ENCODE results near the gene FOXP1.
A peak's percentile ranks its signal among the peaks of the same experiment; 100 is the strongest.

FOXP1 gene

DNA sequence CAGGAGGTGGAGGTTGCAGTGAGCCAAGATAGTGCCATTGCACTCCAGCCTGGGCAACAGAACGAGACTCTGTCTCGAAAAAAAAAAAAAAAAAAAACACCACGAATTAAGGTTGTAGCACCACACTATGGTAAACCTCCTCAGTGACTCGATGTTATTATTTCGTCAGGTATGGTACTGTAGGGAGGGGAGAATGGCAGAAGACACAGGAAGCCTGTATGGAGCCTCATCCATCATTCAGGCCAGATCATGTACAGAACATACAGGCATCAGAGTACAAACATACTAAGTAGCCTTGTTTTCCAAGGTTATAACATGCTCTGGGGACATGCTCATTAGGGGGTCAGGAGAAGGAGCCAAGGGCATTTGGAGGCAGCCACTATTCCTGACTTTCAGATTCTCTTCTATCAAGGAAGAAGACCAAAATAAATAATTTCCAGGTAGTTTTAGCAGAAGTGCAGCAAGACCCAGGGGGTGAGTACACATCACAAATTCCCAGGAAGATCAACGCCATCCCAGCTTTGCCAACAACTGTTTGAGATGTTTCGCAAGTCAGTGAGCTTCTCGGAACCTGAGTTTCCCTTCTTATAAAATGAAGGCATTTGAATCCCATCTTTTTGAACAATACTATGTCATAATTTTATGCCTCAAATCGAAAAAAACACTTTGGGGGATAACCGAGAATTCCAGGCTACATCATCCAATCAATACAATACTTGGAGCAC, 79.8 kb downstream of the FOXP1 start:
- DNase-seq = no peak

DNA sequence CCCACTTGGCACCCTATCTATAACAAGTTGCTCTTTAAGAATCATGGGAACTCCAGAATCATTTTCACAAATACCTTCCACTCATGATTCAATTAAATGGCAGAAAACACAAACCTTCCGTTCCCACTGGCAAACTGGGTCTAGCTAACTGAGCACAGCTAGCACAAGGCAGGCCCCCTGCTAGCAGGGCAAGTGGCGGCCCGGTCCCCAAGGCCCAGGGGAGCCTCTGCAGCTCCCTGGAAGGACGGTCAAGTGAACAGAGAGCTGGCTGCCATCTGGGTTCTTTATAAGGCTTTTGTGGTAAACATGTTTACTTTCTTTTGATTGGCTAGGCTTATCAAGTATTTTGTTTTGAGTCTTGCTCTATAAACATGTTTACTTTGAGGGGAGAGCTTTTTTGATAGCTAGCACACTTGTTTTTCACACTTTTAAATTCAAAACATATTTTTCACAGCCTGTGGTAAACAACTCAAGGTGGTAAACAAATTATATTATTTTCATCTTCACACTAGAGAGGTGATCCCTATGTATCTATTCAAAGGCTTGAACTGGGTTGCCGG, 81.4 kb downstream of the FOXP1 start:
- peak in 1 of 3 experiments; percentile 1 for DNase-seq

DNA sequence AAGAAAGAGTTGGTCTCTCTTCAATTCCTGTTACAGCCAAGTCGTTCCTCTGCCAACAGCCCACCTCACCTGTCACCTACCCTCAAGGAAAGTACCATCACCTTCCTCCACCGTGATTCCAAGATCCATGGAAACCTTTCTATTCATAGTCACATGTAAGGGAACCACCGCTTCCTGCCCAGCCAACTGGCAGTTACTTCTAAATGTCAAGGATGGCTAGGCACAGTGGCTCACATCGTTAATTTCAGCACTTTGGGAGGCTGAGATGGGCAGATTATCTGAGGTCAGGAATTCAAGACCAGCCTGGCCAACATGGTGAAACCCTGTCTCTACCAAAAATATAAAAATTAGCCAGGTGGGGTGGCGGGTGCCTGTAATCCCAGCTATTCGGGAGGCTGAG, 82.8 kb downstream of the FOXP1 start:
- DNase-seq = no peak

DNA sequence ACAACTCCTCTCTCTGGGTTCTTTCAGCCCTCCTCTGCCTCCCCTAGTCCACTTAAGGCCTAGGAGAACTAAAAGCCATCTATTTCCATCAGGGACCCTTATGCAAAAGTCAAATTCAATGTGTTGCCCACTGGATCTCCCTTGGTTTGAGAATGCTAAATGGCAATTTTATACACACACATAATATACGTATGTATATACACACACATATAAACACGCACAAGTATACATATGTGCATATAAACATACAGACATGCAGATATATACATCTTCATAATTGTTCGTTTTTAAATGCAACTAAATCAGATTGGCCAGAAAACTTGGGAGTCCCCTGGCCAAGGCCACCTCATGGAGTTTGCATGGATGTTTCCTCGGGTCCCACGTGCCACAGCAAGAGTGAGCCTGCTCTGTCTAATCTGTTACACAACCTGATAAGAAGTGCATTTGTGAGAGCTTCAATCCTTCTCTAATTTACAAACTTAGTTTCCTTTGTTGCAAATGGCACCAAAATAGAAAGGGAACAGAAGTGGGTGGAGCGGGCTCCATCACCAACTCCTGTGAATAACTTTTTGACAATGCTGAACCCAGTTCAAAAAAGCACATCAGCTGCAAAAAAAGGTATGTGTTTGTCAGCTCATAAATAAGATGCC, 84.2 kb downstream of the FOXP1 start:
- no peak for DNase-seq

DNA sequence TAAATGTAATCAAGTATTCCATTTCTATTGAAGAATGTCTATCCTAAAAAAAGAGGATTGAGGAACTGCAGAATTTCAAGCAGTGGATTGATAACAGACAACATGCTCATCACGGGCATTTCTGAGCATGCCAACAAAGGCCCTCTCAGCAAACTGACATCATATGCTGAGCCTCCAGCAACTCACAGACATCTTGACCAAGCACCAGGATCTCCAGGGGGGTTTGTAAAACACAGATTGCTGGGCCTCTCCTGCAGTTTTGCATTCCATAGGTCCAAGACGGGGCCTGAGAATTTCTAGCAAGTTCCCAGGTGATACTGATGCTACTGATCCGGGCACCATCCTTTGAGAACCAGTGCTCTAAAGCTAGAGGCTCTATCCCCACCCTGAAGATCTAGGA, 85.0 kb downstream of the FOXP1 start:
- DNase-seq = no peak

DNA sequence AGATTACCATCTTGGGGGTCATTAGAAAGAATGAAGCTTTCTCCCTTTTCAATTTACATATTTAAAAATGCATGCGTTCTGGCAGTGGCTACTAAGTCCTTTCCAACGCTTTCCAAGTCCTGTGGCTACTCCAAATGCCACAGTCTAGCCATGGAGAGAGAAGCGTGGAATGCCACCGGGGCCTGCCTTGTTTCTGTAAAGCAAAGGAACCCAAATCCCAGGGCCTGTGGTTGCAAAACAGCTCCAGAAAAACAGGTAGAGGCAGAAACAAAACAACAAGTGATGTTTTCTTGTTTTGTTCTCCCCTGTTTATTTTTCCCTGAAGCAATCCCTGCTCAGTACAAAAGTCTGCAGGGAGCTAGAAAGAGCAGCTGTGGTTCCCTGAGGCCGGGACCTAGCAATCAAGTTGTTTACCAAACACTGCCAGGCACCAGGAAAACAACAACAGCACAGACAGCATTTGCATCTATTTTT, 85.5 kb downstream of the FOXP1 start:
- DNase-seq = peak in 1 of 3 experiments; percentile 22

DNA sequence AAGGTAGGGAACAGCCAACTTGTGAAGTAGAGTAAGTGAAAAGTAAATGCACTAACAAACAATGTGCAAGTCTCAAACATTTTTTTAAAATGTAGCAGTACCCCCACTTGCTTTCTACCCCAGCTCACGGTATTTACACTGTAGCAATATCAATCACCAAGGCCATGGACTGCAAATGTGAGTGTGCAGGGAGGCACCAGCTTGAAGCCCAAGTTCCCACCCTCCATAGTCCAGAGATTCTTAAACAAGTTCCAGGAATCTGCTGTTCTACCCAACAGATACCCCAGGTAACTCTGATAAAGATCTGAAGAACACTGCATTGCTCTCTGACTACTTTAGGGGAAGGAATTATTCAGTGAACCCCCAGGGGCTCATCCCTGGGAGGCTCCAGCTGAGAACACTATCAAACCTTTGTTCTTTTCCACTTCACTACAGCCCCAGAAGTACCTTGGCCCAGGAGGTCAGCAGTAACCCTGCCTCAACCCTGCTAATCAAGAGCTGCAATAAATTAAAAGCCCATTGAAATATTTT, 86.1 kb downstream of the FOXP1 start:
- DNase-seq = peak in 1 of 3 experiments; percentile 22

DNA sequence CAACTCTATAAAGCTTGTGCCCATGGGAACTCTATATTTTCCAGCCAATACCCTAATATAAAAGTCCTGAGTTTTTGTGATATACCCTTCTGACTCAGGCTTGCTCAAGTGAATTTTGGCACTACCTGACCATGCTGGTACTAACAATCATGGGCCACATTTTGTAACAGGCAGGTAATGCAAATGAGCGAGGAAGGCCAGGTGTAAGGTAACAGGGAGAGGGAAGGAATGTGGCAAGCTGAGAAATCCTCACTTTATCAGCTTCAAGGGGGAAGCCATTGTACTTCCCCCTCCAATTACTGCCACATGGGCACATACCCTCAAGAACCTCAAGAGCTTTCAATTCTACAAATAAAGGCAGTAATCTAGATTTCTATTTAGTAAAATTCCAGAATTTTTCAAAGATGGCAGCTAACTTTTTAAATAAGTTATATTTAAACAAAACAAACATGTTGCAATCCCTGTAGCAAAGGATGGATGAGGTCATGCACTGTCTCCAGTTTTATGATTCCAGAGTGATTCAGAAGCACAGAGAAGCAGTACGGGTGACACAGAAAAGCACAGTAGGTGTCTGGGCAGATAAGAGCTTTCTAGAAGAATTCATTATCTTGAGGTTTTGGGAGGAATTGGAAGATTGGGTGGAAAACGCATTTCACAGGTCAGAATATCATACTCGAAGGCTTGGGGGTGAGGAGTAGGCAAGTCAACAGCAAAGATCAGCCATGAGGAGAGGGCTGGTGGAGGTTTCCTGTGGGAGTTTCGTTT, 87.6 kb downstream of the FOXP1 start:
- DNase-seq = no peak

DNA sequence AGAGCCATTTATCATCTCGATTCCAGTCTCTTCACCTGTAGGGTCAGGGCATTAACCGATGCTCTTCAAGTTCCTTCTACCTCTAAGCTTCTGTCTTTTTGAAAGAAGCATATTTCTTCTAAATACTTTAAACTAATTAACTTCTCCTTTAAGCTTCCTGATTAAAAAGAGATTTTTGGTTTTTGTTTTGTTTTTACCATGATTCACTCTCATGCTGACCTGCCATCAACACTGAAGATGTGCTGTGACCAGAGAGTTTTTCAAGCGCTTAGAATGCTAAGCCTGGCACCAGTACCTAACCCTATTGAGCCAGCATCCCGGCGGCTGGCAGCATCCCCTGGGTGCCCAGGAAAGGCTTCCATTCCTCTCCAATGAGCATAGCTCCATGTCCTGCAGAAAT, 89.3 kb downstream of the FOXP1 start:
- DNase-seq = no peak

DNA sequence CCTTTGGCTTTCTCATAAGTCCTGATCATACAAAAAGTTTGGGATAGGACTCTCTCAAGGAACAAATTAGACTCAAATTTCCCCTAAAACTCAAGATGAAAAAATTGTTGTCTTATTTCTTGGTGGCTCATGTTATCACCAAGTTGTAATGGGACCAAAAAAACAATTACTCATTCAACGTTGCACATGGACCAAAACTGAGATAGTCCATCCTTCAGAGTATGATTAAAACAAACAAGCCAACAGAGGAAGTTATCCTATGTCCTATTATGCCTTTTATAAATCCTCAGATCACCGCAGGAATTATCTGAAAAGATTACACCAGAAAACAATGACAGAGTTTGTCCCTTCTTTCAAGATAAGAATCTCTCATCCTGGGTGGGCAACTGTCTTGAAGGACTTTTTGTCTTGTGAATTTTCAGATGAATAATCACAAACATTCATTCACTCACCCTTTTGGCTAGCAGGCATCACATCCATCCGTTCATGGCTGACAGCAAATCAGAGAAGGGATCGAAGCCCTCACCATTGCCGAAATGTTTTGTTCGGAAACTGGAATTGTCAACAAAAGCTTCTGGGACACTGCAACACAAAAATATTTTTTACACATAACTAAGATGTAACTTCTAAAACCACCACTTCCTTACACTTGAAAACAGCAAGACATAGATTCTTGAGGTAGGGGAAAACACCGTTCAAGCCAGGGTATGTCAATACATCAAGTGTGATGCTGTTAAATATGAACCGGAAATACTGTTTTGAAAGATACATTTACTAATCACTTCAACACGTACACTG, 90.4 kb downstream of the FOXP1 start:
- DNase-seq = no peak

DNA sequence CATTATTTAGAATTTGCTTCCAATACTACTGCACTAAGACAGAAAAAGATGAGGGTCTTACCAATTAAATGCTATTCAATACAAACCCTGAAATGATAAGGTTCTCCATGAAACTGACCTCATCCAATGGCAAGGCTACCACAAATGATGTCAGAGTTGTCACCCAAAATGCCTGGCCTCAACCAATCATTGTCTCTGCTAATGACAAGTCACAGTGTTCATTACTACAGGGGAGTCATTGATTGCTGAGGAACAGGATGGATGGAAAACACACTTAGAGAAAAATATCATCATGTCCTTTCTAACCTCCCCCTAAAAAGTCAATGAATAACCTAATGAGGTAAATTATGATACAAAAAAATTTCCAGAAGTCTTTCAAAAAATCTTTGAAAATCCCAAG, 91.0 kb downstream of the FOXP1 start:
- no peak for DNase-seq

DNA sequence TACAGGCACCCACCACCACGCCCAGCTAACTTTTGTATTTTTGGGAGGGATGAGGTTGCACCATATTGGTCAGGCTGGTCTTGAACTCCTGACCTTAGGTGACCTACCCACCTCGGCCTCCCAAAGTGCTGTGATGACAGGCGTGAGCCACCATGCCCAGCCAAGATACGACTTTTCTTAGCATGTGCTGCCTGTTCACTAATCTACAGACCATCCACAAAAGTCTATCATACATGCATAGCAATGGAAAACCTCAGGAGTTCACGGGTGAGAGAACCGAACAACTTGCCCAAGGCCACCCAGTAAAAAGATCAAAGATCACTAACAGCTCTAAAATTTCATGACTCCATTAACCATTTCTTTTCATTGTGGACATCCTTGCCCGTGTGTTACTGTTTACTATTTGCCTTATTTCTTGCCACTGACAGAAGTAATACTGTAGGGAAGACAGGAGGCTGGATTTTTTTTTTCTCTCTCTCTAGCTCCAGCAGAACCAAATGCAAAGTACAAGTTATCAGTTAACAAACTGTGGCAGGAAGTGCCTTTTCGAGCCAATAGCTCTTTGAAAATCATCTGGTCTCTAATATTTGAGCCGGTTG, 92.3 kb downstream of the FOXP1 start:
- DNase-seq = no peak

DNA sequence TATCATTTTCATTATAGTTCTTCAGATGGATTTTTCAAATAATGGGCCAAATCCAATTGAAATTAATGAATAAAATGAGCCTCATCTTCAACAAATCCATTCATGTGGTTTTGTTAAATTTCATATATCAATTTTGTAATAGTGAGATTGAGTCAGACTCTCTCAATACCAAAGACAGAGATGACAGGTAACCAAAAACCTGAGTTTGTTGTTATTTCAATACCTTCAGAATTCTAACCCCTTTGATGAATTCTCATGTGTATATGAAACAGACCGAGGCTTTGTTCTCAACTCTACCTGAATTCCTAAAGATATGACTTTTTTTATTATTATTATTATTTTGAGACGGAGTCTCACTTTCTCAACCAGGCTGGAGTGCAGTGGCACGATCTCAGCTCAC, 92.8 kb downstream of the FOXP1 start:
- DNase-seq = no peak

DNA sequence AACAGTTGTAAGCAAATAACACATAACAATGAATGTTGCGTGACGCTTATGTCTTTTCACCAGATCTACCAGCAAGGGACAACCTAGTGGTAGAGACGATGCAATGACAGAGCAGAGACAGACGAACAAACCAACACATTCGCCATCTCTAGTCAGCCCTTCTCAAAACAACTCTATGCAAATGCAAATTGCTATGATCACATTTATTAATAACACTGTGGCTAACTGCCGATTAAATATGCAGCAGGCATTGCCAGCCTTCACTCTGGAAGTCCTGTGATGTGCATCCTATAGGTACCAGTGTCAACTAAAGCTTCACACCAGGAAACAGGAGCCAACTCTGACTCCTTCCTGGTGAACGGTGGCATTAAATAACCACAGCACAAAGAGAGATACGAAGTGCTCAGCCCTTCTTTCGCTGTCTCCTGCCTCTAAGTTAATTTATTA, 94.2 kb downstream of the FOXP1 start:
- DNase-seq = no peak

DNA sequence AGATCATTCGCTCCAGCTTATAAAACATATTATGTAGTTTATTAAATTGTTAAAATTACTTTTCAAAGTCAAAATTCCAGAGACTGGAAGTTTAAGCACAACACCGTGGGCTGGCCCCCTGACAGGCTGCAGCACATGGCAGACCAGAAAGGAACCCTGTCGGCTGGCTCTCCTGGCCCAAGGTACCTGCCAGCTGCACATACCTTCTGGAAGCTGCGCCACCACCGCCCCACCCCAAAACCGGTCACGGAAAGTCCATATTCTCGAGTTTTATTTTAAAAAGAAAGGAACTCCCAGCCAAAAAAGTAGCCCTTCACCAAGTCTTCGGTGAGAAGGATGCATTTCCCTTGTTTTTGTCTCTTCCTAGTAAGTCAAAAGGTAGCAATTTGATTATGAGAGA, 94.6 kb downstream of the FOXP1 start:
- DNase-seq = no peak

DNA sequence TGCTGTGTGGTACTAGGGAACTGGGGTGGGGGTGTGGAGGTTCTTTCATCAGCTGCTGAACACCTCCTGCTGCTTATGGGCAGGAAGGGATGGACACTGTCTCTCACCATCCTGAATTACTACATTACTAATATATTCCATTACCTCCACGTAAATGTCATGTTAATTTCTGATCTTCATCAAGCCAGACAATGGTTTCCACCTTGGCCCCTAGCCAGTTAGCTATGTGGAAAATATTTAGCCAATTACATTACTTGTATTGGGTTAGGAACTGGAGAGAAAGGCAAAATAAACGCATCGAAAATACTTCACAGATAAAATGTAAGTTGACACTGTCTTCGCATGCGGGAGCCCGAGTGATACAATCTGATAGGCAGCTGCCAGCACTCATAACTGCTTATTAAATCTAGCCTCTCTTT, 95.1 kb downstream of the FOXP1 start:
- peak in 1 of 3 experiments; percentile 2 for DNase-seq

DNA sequence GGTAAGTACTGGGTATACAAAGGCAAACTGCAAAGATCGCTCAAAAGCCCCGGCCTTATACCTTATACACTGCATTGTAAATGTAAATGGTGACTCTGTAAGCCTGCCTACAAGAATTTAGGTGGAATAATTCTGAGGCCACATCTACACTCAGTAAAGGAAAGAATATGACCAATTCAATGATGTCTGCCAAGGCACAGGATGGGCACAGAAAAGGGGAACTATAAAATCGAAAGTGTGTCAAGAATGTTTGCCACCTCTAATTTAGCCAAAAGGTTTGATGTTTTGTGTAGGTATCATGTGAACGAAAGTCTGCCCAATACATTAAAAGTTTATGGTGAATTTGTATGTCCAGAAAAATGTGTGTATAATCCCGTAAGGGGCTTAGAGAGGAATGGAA, 96.1 kb downstream of the FOXP1 start:
- DNase-seq = no peak

DNA sequence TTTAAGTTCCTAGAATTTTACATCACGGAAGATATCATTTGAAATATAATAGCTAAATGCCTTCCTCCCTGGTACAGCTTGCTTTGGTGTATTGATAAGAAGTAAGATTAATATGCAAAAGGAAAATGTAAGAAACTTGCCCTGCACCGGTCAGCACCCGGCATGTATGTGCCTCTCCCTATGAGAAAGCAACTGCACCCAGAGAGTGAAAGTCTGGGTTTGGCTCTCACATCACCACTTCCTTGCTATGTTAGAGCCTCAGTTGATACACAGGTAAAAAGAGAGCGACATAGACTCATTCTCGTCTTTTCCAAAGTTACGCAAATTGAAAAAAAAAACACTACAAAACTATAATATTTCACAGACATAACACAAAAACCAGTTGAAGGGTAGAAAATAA, 96.7 kb downstream of the FOXP1 start:
- no peak for DNase-seq

DNA sequence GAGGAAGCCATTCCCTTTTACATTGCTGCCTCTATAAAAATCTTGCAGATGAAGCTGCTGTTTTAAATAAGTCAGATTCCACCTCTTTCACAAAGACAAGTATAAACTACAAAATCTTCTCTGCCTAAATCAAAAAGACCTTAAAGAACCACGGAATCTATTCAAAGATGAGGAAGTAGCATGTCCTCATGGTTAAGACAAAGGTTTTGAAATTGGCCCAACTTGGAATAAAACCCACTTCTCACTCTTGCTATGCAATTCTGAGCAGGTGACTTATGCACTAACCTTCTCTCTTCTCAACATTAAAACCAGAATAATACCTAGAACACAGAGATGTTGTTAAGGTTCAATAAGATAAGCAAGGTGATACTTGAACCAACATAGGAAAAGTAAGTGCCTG, 97.6 kb downstream of the FOXP1 start:
- DNase-seq = no peak

DNA sequence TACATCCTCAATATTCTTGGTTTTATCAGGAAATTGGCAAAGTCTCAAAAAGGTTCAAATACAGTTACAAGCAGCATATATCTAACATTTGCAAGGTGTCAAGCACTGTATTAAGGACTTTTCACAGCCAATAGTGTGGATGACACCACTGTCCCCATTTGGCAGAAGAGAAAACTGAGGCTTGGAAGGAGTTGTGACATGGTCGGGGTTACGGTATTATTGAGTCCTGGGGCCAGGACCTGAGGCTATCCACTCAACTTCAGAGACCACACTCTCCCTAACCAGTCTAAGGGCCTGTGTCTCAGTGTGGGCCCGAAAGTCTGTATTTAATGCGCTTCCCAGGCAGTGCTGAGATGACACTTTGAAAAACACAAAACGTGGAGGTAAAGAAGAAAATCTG, 99.1 kb downstream of the FOXP1 start:
- DNase-seq = no peak

DNA sequence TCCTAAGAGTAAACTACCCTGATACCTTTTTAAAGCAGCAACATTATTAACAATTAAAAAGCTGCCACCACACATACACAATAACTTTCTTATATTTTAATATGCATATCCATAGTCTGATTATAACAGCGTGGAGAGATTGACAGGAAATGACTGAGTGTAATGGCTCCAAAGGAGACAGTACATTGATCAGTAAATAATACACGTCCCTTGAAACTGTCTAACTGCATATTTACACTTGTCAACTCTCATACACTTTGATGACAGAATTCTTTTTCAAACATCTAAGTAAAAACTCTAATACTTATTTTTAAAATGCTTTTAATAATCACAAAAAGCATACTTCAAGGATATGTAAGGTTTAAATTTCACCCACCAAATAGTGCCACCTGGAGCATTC, 99.5 kb downstream of the FOXP1 start:
- DNase-seq = no peak

DNA sequence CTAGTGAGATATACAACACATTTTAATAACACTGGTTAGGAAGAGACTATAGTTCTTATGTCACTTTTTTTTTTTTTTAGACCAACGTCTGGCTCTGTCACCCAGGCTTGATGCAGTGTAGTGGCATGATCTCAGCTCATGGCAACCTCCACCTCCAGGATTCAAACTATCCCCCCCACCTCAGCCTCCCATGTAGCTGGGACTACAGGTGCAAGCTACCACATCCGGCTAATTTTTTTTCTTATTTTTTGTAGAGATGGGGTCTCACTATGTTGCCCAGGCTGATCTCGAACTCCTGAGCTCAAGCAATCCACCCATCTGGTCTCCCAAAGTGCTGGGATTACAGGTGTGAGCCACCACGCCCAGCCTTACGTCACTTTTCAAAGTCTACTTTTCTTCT, 100.8 kb downstream of the FOXP1 start:
- no peak for DNase-seq
